DOHH2 (cell line): ENCODE measurements around the gene HLA-DMA.

ENCODE experiments used
- CTCF ChIP-seq: fragments of 200-600 bp; sonication (generic); IDR thresholded peaks from one replicate; pipeline ENCODE4 v1.5.1; 2014; ENCODE audit warnings: antibody characterized with exemption, mild to moderate bottlenecking, low read depth, low read length; ENCODE audit not compliant: poor library complexity, severe bottlenecking
- EZH2phosphoT487 ChIP-seq: fragments of 200-600 bp; sonication (generic); IDR thresholded peaks from 2 replicates; pipeline ENCODE4 v1.6.1; 2017; ENCODE audit warnings: borderline replicate concordance, mild to moderate bottlenecking, antibody characterized with exemption, low read length, moderate library complexity, mixed read lengths

- TF ChIP-seq CTCF (no peak), EZH2phosphoT487 (no peak)
These were observed 36.5 kb upstream of the HLA-DMA start for GRCh38 chr6:32989368-32989767.
